PFSK-1 (cell line): ENCODE results near the gene DDOST.

Experiments used
- POLR2AphosphoS5 ChIP-seq: IDR thresholded peaks from 2 replicates; pipeline ENCODE4 v1.6.1; 2012; ENCODE audit warnings: low read depth, mild to moderate bottlenecking, control low read depth, low read length, moderate library complexity
- SIN3A ChIP-seq: IDR thresholded peaks from 2 replicates; pipeline ENCODE4 v1.6.1; 2012; ENCODE audit warnings: mild to moderate bottlenecking, low read length, moderate library complexity, borderline replicate concordance; ENCODE audit not compliant: insufficient read depth
- TAF1 ChIP-seq: IDR thresholded peaks from 2 replicates; pipeline ENCODE4 v1.6.1; 2012; ENCODE audit warnings: low read length, control low read depth, borderline replicate concordance; ENCODE audit not compliant: insufficient read depth
- TF ChIP-seq, protein P1 (sequence below), 2 experiments: IDR thresholded peaks; 2 replicates each; pipeline versions ENCODE4 v1.6.1 to v1.8.0; 2011 to 2012; ENCODE audit warnings: low read depth in 2 of 2, low read length in 2 of 2, control low read depth in 1 of 2, inconsistent platforms in 1 of 2, mild to moderate bottlenecking in 1 of 2, moderate library complexity in 1 of 2; ENCODE audit not compliant: insufficient read depth in 1 of 2

- TF ChIP-seq, protein P1, sequence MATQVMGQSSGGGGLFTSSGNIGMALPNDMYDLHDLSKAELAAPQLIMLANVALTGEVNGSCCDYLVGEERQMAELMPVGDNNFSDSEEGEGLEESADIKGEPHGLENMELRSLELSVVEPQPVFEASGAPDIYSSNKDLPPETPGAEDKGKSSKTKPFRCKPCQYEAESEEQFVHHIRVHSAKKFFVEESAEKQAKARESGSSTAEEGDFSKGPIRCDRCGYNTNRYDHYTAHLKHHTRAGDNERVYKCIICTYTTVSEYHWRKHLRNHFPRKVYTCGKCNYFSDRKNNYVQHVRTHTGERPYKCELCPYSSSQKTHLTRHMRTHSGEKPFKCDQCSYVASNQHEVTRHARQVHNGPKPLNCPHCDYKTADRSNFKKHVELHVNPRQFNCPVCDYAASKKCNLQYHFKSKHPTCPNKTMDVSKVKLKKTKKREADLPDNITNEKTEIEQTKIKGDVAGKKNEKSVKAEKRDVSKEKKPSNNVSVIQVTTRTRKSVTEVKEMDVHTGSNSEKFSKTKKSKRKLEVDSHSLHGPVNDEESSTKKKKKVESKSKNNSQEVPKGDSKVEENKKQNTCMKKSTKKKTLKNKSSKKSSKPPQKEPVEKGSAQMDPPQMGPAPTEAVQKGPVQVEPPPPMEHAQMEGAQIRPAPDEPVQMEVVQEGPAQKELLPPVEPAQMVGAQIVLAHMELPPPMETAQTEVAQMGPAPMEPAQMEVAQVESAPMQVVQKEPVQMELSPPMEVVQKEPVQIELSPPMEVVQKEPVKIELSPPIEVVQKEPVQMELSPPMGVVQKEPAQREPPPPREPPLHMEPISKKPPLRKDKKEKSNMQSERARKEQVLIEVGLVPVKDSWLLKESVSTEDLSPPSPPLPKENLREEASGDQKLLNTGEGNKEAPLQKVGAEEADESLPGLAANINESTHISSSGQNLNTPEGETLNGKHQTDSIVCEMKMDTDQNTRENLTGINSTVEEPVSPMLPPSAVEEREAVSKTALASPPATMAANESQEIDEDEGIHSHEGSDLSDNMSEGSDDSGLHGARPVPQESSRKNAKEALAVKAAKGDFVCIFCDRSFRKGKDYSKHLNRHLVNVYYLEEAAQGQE (IDR thresholded peaks at IDR 0.05; ENCODE audit: insufficient read depth in 1 of 2, low read depth in 2 of 2, low read length in 2 of 2), result no peak
- no peak for TF ChIP-seq POLR2AphosphoS5
- TF ChIP-seq TAF1, result no peak
- no peak for TF ChIP-seq SIN3A
Measured at GRCh38 chr1:20704390-20705202, 43.4 kb upstream of the DDOST start.
